Glomerular visceral epithelial cell (primary cell): Measurements from ENCODE around the gene PROX1.
"Not testable (repeated sequence)": the region's sequence is repeated elsewhere in the genome, so short reads cannot be mapped to it uniquely, and the experiment has no call there.

ENCODE experiments used
- DNase-seq: peaks from one replicate; pipeline ENCODE4 v3.0.0-alpha.2; 2016; ENCODE audit errors: extremely low spot score

Gene PROX1

DNA sequence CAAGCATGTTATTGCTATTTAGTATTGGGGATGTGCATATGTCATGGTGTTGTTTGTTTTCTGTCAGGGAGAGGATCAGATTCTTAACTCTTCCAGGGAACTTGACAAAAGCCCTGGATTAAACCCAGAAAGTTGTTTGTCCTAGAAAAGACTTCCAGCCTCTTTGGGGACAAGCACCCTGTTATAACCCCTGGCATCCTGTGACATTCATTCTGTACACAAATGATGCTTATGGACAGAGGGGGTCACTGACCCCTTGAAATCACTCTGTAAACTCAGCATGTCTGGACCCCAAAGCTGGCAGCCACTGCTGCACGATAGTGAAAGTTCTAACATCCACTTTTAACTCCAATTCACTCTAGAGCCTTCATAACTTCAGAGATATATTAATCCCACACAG is 81.2 kb downstream of the PROX1 start:
- DNase-seq = no peak

DNA sequence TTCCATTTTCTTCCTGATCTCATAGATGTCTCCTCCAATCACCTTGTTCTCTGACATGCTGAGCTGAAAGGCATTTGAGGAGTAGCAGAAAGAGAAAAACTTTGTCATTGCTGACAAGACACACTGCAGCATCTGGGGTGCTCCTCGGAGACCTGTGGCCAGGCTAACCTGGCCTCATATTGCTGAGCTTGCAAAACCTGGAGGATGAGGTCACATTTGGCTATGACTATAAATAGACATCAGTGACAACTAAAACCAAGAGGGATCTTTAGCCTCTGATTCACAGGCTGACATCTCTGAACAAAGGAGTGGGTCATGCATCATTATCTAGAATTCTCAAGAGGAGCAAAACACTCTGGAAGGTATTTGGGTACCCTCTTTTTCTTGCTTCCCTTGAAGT is 83.7 kb downstream of the PROX1 start:
- DNase-seq = no peak

DNA sequence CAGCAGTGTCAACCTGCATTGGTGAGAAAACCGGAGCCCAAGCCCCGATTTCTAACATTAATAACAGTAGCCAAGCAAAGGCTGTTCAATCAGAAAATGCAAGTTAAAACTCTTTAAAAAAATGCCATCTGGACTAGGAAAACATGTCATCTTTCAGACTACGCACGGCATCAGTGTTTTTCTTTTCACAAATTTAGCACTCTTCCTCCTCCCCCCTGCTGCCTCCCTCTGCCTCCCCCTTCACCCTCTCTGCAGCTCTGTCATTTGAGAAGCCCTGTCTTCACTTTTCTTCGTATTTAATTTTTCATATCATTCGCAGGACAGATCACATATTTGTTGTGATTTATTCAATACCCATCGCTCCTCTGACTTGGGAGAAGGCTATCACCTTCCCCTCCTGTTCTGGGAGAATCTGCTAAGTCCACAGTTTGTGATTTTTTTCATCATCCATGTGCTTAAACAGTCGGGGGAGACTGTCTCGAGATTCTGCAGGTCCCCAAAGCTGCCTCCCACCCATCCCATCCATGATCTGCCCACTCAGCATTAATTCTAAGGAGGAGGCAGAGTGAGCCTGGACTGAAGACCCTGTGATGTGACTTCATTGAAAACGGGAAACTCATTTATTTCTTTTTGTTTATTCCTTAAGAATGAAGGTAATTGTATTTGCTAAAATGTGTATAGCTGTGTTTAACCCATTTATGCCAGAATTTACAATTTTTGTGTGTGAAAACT is 84.8 kb downstream of the PROX1 start:
- DNase-seq = no peak

GRCh38 chr1:214074477-214074876 is 86.7 kb downstream of the PROX1 start:
- no peak for DNase-seq

DNA sequence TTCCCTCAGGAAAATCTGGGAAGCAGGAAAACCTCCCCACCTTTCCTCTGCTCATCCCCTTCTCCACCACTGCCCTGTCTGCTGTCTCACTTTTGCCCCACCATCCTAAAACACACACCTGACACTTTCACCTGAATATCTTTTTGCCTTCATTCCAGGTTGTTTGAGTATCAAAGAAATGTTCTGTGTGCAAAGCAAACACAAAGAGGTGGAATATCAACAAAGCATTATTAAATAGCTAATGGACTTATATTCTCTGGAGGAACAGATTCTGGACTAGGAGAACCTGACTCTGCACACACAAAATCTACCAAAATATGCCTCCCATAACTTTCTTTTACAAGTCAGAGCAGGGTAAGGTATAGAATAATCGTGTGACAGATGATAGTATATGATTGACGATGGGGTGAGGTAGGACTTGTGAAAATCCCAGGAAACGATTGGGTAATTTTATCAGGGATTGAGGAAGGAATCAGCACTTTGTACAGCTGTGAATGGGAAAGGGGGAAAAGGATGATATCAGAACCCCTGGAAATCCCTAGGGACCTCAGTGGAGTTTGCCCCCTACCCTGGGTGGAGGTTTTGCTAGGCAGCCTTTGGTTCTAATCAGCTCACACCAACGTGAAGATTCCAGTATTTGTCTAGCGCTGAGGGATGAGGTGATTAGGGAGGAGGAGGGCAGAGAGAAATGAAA is 87.7 kb downstream of the PROX1 start:
- DNase-seq = no peak

DNA sequence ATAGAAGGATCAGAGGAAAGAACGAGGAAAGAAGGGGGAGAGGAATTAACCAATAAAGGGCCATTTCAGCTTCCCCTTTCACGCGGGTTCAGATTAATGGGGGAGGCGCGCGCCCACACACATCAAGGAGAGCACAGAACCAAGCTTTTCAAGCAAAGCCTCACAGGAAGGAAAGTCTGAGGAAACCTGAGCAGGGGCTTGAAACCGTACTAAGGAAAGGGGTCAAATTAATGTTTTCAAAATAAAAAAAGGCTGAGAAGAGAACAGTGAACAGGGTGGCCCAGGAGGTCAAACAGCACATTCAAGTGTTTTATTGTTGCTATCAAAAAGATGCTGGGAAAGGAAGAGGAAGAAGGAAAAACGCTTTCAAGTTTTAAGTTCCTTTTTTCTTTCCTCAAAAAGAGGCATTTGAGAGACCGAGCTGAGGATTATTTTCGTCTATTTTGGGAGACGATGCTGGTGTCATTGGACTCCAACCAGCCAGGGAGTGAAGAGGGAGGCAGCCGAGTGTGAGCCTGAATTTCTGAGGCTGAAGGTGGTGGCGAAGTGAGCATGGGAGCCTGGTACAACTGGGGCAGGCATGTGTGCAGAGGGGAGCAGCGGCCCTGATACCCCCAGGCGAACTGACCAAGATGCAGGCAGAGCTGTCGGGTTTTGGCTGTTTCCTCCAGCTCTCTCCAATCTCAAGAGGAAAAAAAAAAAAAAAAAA is 88.4 kb downstream of the PROX1 start:
- no peak for DNase-seq

DNA sequence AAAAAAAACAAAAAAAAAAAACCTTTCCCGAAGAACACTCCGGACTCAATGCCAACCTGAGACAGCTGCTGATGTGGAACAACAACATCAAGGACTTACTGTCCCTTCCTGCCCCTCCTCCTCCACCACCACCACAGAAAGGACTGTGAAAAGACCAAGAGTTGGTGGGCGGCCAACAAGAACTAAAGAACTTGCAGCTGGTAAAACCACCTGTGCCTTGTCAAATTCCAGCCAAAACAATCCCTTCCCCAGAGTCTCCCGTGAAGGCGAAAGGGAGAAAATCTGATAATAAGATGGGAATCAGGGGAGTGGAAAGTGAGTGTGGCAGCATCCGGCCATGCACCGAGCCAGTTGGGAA is 88.9 kb downstream of the PROX1 start:
- DNase-seq = no peak

- no peak for DNase-seq
Measured at GRCh38 chr1:214078950-214079349, 91.2 kb downstream of the PROX1 start.

DNA sequence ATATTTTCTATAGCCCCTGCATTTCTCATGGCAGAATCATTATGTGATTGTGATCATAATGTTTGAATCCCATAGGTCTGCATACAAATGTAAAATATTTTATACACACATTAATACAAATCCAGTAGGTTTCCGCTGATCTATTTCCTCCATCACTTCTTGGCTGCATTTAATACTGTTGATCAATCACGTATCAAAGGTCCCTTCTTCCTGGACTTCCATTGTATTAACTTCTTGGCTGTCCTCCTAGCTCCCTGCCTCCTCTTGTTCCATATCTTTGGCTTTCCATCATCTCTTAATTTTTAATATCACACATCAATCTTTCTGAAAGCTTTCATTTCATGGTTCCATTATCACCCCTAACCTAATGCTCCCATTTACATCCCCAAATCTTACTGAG is 97.6 kb downstream of the PROX1 start:
- DNase-seq = no peak

- DNase-seq = no peak
Measured at GRCh38 chr1:214086945-214087344, 99.2 kb downstream of the PROX1 start.

DNA sequence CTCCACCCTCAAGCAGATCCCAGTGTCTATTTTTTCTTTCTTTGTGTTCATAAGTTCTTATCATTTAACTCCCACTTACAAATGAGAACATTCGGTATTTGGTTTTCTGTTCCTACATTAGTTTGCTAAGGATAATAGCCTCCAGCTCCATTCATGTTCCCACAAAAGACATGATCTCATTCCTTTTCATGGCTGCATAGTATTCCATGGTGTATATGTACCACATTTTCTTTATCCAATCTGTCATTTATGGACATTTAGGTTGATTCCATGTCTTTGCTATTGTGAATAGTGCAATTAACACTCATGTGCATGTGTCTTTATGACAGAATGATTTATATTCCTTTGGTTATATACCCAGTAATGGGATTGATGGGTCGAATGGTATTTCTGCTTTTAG is 101.2 kb downstream of the PROX1 start:
- DNase-seq = not testable (repeated sequence)
